ENCODE results near the gene TRPM2.

DNA sequence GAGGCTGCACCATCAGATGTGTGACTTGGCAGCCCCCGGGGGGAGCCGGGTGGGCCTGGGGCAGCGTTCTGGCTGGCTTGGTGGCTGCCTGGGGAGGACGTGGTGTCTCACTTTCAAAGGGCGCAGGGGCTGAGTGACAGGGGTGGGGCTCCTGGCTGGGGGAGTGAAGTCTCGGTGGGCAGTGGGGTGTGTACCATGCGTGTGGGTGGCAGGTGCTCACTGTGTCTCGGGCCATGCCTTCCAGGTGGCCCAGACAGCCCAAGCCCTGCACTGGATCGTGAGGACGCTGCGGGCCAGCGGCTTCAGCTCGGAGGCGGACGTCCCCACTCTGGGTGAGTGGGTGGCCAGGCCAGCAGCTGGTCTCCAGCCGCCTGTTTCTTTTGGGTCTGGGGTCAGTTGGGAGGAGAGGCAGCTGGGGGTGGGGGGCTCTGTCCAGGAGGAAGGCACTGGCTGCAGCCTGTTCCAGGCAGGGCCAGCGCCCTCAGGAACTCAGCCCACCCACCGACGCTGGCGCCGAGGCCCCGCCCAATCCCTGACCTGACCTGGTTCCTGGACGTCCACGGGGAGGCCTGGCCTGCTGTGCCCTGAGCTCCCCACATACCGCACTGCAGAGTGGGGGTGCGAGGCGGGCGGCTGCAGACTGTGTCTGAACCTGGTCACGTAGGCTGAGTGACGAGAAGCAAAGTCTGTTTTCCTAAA lies 71.3 kb downstream of the TRPM2 start:
- TF ChIP-seq, protein P1, sequence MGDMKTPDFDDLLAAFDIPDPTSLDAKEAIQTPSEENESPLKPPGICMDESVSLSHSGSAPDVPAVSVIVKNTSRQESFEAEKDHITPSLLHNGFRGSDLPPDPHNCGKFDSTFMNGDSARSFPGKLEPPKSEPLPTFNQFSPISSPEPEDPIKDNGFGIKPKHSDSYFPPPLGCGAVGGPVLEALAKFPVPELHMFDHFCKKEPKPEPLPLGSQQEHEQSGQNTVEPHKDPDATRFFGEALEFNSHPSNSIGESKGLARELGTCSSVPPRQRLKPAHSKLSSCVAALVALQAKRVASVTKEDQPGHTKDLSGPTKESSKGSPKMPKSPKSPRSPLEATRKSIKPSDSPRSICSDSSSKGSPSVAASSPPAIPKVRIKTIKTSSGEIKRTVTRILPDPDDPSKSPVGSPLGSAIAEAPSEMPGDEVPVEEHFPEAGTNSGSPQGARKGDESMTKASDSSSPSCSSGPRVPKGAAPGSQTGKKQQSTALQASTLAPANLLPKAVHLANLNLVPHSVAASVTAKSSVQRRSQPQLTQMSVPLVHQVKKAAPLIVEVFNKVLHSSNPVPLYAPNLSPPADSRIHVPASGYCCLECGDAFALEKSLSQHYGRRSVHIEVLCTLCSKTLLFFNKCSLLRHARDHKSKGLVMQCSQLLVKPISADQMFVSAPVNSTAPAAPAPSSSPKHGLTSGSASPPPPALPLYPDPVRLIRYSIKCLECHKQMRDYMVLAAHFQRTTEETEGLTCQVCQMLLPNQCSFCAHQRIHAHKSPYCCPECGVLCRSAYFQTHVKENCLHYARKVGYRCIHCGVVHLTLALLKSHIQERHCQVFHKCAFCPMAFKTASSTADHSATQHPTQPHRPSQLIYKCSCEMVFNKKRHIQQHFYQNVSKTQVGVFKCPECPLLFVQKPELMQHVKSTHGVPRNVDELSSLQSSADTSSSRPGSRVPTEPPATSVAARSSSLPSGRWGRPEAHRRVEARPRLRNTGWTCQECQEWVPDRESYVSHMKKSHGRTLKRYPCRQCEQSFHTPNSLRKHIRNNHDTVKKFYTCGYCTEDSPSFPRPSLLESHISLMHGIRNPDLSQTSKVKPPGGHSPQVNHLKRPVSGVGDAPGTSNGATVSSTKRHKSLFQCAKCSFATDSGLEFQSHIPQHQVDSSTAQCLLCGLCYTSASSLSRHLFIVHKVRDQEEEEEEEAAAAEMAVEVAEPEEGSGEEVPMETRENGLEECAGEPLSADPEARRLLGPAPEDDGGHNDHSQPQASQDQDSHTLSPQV (IDR thresholded peaks at IDR 0.05), result no peak
- TF ChIP-seq, protein P2, sequence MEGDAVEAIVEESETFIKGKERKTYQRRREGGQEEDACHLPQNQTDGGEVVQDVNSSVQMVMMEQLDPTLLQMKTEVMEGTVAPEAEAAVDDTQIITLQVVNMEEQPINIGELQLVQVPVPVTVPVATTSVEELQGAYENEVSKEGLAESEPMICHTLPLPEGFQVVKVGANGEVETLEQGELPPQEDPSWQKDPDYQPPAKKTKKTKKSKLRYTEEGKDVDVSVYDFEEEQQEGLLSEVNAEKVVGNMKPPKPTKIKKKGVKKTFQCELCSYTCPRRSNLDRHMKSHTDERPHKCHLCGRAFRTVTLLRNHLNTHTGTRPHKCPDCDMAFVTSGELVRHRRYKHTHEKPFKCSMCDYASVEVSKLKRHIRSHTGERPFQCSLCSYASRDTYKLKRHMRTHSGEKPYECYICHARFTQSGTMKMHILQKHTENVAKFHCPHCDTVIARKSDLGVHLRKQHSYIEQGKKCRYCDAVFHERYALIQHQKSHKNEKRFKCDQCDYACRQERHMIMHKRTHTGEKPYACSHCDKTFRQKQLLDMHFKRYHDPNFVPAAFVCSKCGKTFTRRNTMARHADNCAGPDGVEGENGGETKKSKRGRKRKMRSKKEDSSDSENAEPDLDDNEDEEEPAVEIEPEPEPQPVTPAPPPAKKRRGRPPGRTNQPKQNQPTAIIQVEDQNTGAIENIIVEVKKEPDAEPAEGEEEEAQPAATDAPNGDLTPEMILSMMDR (IDR thresholded peaks at IDR 0.05 in 2 of 3, conservative IDR thresholded peaks at IDR 0.05 in 1 of 3; ENCODE audit: control insufficient read depth in 2 of 3, extremely low read depth in 1 of 3, insufficient read depth in 1 of 3, low read depth in 3 of 3, low read length in 3 of 3), result no peak
- TF ChIP-seq CREB1 (IDR thresholded peaks at IDR 0.05; ENCODE audit: low read depth) (no peak), POLR2A (IDR thresholded peaks at IDR 0.05; ENCODE audit: low read depth, low read length) (no peak), TBL1XR1 (IDR thresholded peaks at IDR 0.05; ENCODE audit: low read depth, low read length) (no peak), IRF4 (IDR thresholded peaks at IDR 0.05; ENCODE audit: low read depth, low read length) (no peak), NFIC (IDR thresholded peaks at IDR 0.05; ENCODE audit: low read depth, low read length) (no peak), RFX5 (IDR thresholded peaks at IDR 0.05; ENCODE audit: low read depth, low read length) (no peak)
